Purkinje cell (primary cell): ENCODE measurements around the gene SLC25A23. TPM values are rescaled to one million over a fixed set of nuclear protein-coding genes. Genes with fewer than 3 reads are reported as not detected.

Experiments
- polyA plus RNA-seq: library from polyadenylated mRNA; unstranded; fragments of >200 nt; fragmentation: Nextera tagmentation; gene quantifications from 2 replicates; pipeline ENCODE4 v1.2.1, GENCODE V29; 2014

SLC25A23 gene
- polyA plus RNA-seq, result 2.3 and 12.2 TPM in 2 replicates

DNA sequence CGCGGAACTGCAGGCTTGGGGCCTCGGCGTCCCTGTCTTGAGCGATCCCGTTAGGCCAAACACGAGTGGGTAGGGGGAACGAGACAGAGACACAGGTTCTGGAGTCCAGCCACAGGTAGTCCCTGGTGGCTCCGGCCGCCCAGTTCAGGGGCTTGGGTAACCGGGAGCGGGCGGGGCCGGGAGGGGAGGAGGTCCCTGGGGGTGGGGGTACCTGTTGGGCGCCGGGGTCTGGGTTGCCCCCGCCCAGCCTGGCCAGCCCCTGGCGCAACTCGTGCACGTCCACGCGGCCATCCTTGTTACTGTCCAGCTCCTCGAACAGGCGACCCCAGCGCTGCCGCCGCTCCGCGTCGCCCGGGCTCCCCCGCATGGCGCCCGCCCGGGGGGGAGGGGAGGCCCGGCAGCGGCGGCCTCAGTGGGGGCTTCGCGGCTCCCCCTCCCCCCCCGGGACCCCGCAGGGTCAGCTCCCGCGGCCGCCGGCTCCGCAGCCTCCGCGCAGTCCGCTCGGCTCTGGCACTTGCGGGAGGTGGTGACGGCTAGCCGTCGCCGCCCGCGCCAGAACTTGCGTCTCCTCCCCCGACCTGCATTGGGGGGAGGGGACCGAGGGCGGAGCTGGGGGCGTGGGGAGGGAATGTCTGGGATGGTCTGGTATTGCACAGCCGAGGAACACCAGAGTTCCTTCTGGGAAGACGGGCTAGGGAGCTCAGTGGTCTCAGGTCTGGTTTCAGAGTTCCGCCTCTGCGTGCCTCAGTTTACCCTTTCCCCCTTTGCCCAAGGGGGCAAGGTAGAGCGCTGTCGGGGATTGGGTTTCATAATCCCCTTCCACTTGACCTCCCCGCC is at the start of gene SLC25A23:
Gene SLC25A23, minus strand, starts transcription at position 531 of the 837 bp plus-strand sequence. Its CDS starts 164 bp downstream, at position 367.

DNA sequence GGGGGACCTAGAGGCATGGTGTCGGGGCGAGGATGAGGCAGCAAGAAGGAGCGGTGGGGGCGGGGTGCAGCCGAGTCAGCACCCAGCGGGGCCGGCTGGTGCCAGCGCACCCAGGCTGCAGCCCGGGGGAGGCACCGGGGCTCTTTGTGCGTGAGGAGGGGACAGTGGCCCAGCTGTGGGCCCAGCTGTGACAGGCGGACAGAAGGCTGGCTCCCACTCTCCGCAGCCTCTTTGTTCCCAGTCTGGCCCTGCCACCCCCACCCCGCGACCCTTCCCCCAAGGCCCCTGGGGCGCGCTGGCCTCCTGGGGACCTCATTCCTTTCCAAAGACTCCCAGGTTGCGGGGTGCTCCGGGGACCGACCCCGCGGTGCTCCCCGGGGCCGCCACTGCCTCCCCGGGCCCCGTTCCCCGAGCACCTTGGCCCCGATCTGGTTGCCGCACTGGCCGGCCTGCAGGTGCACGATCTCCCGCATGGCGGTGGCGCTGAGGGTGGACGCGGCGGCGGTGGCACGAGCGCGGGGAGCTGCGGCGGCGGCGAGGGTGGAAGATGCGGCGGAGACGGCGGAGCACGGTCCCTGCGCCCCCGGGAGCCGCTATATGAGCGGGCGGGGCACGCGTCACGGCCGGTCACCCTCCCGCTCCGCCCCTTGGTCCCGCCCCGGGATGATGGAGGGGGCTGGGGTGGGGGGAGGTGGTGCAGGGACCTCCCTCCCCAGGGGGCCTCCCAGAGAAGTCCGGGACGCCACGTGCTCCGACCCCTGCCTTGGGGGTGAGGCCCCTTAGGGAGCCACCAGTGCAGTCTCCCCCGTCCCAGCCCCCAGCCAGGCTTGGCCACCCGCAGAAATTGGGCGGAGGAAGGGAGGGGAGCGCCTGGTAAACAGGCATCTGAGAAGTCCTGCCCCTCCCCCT is 42.4 kb upstream of the SLC25A23 start, which contains the start of gene TUBB4A:
Gene TUBB4A, minus strand, starts transcription at position 570 of the 909 bp plus-strand sequence. Its CDS starts 97 bp downstream, at position 473.

DNA sequence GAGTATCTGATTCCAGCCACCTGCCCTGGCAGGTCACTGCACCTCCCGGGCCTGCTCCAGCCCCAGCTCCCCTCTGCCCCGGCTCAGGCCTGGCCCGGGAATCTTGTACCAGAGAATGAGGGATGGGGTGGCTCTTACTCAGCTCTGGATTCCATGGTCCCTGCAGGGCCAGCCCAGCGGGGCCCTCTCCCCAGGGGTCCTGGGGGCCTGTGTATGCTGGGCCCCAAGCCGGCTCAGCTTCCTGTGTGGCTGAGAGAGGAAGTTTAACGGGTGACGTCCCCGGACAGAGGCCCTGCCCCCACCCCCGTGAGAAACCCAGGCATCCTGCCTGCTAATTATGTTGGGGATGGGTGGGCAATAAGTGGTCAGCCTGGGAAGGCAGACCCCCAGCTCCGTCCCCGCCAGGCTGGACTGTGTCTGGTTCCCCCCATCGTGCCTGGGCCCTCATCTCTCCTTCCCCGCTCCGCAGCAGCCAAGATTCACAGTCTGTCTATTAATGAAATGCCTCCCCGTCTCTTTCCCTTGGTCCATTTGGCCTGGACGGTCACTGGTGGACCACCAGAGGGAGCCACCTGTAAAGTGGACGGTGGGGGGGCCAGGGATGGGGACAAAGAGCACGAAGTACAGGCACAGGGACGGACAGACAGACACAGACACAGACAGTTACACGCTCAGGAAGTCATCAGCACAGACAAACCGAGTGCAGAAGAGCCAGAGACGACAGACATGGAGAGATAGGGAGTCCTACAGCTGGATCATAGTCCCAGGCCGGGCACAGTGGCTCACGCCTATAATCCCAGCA is 22.1 kb upstream of the SLC25A23 start, which contains the start of gene DENND1C:
Gene DENND1C, minus strand, starts transcription at position 247 of the 802 bp plus-strand sequence. Its CDS starts 92 bp downstream, at position 155.

DNA sequence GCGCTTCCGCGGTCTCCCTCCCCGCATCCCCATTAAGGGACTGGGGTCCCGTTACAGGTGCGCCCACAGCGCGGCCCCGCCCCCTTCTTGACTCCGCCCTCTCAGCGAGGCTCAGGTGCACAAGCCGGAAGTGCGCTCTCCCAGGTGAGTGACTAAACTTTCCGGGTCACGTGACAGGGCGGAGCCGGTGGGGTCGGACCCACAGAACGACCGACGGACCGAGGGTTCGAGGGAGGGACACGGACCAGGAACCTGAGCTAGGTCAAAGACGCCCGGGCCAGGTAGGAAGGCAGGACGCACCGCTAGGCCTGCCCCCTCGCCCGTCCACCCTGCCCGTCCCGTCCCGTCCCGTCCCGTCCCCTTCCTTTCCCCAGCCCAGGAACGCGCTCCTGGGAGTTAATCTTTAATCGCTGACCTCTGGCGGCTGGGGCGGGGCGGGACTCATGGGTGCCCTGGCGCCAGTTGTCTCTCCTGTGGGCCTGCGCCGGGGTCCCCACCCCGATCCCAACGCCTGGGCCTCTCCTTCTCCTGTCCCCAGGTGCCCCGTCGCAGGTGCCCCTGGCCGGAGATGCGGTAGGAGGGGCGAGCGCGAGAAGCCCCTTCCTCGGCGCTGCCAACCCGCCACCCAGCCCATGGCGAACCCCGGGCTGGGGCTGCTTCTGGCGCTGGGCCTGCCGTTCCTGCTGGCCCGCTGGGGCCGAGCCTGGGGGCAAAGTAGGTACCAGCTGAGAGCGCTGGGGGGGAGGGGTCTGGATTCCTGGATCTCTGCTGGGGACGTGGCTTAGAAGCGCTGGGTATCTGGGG is 4.7 kb upstream of the SLC25A23 start, which contains the start of gene CRB3:
Gene CRB3, plus strand, starts transcription at position 202 of the 804 bp plus-strand sequence. Its CDS starts 431 bp downstream, at position 633.

DNA sequence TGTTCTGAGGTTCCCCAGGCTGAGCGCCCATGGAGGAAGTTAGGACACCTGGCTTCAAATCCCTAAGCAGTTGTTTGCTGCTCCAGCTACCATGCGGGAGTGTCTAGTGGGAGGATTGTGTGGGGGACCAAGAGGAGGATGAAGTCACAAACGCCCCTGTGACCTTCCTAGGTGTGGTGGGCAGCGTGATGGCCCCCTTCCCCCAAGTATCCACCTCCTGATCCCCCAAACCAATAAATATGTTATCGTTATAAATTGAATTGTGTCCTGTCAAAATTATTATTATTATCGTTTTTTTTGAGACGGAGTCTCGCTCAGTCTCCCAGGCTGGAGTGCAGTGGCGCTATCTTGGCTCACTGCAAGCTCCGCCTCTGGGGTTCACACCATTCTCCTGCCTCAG is 25.9 kb downstream of the SLC25A23 start, which contains the start of gene SLC25A41:
Gene SLC25A41, minus strand, starts transcription at position 101 of the 400 bp plus-strand sequence. Its CDS starts 70 bp downstream, at position 31.

GRCh38 chr19:6424195-6424938 is 35.2 kb downstream of the SLC25A23 start, which contains the start of gene KHSRP:
Gene KHSRP (minus strand): TSS chr19:6424811. CDS start chr19:6424701, 110 bp downstream.

GRCh38 chr19:6393074-6393982 is 66.3 kb downstream of the SLC25A23 start, which contains the start of gene GTF2F1:
Gene GTF2F1 (minus strand): TSS chr19:6393164. CDS start chr19:6392995, 169 bp downstream.

Other genes starting within 250 kb of the SLC25A23 start
- gene MLLT1, start 179.8 kb downstream of the SLC25A23 start, polyA plus RNA-seq, result 0.87 and 1.8 TPM in 2 replicates
- not detected in 2 replicates for gene ACER1, start 126.2 kb downstream of the SLC25A23 start, polyA plus RNA-seq
- 32.5 and 41.3 TPM in 2 replicates for gene CLPP, start 98.3 kb downstream of the SLC25A23 start, polyA plus RNA-seq
- 13.5 and 18.5 TPM in 2 replicates for gene ALKBH7, start 87.0 kb downstream of the SLC25A23 start, polyA plus RNA-seq
- 0.35 TPM in 1 of 2 replicates, not detected in the other for gene PSPN, start 83.9 kb downstream of the SLC25A23 start, polyA plus RNA-seq
- 7.8 and 12.2 TPM in 2 replicates for gene GTF2F1, start 66.6 kb downstream of the SLC25A23 start, polyA plus RNA-seq
- gene KHSRP, start 35.0 kb downstream of the SLC25A23 start, polyA plus RNA-seq, result 1.5 and 1.7 TPM in 2 replicates
- not detected in 2 replicates for gene SLC25A41, start 26.0 kb downstream of the SLC25A23 start, polyA plus RNA-seq
- not detected in 2 replicates for gene CRB3, start 4.5 kb upstream of the SLC25A23 start, polyA plus RNA-seq
- not detected in 2 replicates for gene DENND1C, start 22.0 kb upstream of the SLC25A23 start, polyA plus RNA-seq
- gene TUBB4A, start 42.5 kb upstream of the SLC25A23 start, polyA plus RNA-seq, result 28.2 and 83.7 TPM in 2 replicates
- gene TNFSF9, start 71.2 kb upstream of the SLC25A23 start, polyA plus RNA-seq, result 0.14 and 1.9 TPM in 2 replicates
- gene CD70, start 131.4 kb upstream of the SLC25A23 start, polyA plus RNA-seq, result 2.3 TPM in 1 of 2 replicates, not detected in the other
- not detected in 2 replicates for gene TNFSF14, start 210.4 kb upstream of the SLC25A23 start, polyA plus RNA-seq